GM19351 (cell line): ENCODE data around the gene MYLK2.
A peak's percentile ranks its signal among the peaks of the same experiment; 100 is the strongest.

Source experiments
- ATAC-seq: cut with Tn5 transposase; IDR thresholded peaks from one replicate; pipeline ENCODE4 v1.9.1; 2021; ENCODE audit warnings: mild to moderate bottlenecking, moderate library complexity; ENCODE audit not compliant: unreplicated experiment

The MYLK2 gene

DNA sequence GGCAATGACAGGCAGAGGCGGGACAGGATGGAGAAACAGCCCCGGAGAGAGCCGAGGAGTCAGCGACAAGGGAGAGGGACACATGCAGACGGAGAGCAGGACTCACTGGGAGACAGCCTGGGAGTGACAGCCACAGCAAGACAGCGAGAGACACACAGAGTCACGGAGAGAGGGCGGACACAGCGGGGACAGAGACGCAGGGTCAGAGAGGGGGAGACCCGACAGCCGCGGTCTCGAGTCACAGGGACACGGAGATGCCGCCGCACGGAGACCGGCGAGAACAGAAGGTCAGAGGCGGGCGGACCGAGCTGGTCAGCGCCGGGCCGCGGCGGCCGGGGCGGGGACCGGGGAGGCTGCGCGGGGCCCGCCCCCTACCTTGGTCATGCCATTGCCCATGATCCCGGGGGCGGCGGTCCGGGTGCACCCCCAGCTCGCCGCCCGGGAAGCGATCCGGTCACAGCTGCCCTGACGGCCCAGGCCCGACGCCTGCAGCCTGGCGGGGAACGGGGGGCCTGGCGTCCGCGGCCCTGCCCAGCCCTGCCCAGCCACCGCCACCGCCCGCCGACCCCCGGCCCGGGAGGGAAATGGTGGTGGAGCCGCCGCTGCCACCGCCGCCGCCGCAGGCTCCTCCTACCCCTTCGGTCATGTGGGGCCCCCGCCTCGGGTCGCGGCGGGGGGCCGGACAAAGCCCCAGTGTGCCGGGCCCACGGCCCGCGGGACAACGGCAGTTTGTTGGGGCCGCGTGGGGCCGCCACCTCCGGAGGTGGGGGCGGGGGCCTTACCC, 51.0 kb downstream of the MYLK2 start, which contains the start of the genes DUSP15 and TTLL9:
DUSP15 (minus strand) TSS at position 586 of the 784 bp plus-strand sequence; CDS start at position 396, 190 bp downstream.
TTLL9 (plus strand) TSS at position 693 of the 784 bp plus-strand sequence. CDS start 493 bp downstream, outside the sequence.
- ATAC-seq = no peak

DNA sequence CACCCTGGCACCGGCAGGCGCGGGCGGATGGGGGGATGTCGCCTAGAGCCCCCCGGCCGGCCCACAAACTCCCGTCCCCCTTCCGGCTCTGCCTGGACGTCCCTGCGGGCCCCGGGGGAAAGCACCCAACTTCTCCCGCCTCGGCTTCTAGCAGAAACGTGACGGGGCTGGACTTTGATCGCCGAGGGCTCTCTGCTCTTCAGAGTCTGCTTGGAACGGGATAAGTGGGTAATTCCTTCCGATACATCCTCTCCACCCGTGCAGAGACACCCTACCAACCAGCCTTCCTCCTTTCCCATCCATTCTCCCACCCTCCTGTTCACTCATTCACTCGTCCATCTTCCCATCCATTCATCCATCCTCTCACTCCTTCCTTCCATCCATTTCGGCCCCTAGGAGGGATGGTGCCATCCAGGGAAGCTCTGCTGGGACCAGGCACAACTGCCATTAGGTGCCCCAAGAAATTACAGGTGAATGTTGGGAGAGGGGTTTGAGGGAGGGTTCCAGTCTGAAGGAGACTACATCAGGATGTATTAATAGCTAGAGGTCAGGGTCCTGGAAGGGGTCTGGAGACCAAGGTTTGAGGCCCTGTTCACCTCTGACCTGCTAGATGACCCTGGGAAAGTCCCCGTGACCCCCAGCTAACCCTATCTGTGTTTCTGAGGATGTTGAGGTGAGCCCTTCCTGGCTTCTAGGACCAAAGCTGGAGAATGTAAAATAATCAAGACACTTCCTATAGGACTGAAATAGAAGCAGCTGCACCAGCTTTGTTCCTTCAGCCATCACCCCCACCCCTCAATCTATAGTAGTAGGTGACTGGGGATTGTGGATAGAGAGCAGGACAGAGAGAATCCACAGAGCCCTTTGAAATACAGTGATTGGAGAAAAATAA, 51.8 kb downstream of the MYLK2 start:
- ATAC-seq = no peak

DNA sequence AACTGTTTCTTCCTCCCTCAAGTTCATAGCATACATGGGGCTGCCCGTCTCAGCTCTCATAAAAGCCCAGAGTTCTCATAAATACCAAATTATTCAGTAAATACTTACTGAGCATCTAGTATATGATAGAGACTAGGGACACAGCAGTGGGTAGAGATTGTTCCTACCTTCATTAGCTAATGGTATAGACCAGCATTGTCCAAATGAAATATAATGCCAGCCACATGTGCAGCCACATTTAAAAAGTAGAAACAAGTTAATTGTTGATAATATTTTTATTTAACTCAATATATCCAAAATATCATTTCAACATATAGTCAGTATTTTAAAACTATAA, 52.4 kb downstream of the MYLK2 start:
- no peak for ATAC-seq

DNA sequence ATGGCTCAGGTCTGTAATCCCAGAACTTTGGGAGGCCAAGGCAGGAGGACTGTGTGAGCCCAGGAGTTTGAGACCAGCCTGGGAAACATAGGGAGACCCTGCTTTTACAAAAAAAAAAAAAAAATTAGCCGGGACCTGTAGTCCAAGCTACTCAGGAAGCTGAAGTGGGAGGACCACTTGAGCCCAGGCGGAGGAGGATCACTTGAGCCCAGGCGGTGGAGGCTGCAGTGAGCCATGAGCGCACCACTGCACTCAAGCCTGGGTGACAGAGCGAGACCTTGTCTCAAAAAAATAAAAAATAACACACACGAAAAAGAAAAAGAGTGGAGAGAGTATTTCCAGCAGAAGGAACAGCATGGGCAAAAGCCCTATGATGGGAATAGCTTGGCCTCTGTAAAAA, 53.2 kb downstream of the MYLK2 start:
- no peak for ATAC-seq

DNA sequence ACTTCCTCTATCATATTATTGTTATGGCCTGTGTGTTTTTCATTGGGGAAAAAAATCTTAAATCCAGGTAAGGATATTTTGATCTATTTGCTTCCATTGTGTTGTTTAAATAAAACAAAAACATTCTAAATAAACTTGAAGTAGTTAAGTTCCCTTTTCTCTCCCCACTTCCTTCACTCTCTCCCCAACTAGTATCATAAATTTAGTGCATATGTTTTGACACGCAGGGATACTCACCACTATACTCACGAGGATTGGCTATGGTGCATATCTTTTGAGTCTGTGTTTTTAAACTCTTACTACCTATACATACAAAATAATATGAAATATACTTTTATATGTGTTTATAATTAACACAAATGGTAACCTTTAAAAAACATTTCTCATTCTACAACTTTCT, 56.5 kb downstream of the MYLK2 start:
- no peak for ATAC-seq

DNA sequence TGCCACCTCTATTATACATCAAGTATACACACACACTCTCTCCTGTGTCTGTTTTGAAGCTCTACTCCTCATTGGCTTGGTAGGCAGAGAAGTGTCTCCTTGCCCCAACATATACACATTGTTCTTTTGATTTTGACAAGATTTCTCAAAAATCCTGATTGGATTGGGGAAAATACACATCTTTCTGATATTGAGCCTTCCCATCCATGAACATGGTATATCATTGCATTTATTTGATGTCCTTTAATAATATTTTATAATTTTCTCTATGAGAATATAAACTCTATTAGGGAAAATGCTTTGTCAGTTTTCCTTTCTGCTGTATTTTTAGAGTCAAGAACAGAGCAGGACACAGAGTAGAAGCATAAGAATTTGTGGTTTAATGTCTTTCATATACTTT, 58.5 kb downstream of the MYLK2 start:
- no peak for ATAC-seq

DNA sequence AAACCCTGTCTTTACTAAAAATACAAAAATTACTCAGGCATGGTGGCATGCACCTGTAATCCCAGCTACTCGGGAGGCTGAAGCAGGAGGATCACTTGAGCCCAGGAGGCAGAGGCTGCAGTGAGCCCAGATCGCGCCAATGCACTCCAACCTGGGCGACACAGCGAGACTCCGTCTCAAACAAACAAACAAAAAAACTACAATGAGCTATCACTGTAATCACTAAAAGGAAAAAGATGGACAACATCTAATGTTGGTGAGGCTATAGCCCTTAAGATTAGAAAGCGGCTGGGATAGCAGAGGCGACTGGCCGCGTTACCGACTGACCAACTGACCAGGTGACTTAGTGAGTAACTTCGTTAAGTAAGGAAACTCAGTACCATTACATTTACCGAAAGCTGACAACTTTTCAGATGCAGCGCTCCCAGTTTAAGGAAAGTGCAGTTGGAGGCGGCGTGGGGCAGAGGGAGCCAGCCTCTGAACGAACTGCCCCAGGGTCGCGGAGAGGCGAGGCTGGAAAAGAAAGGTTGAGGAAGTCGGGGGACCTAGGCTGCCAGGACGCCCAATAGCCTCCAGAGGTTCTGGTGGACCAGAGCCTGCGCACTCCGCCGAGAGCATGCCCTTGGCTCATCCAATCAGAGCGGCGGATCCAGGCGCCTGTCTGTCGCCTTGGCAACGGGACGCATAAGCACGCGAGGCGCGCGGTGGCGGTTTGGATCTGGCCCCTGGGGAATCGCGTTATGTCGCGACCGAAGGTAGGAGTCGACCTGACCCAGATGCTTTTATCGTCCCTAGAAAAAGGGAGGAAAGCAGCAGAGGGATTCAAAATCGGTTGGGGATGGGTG, 60.2 kb downstream of the MYLK2 start:
- peak; percentile 92 for ATAC-seq

DNA sequence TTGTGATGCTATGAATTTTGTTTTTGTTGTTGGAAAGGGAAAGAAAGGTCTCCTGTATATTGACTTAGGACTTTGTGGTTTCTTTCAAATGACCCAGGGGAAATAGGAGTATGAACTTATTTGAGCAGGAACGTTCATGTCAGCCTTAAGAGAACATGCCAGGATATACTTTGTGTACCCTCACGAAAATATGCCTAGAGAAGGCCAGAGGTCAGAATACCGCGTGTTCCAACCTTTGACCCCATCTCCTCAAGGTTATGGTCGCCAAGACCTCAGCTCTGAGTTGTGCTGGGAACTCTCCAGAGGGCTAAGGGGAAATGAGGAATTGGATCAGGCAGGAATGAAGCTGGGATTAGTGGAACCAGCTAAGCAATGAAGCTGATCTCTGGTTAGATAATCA, 62.8 kb downstream of the MYLK2 start:
- ATAC-seq = no peak

DNA sequence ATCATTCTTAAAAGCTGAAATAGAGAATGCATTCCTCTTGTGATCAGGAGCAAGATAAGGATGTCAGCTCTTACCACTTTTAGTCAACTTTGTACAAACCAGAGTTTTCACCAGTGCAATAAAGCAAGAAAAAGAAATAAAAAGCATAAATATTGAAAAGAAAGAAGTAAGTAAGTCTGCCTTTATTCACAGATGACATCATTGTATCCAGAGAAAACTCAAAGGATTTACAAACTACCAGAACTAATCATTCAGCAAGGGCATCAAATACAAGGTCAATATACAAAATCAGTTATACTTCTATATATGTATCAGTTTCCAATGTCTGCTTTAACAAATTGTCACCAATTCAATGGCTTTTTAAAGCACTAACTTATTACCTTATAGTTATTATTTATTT, 64.7 kb downstream of the MYLK2 start:
- ATAC-seq = no peak
